ENCODE results near the gene GPR143. TPM values are rescaled to one million over a fixed set of nuclear protein-coding genes. Genes with fewer than 3 reads are reported as not detected.

The GPR143 gene
- total RNA-seq, 4 donors from 2014 or later = 3.6 to 10.6 (median 9.1) TPM

DNA sequence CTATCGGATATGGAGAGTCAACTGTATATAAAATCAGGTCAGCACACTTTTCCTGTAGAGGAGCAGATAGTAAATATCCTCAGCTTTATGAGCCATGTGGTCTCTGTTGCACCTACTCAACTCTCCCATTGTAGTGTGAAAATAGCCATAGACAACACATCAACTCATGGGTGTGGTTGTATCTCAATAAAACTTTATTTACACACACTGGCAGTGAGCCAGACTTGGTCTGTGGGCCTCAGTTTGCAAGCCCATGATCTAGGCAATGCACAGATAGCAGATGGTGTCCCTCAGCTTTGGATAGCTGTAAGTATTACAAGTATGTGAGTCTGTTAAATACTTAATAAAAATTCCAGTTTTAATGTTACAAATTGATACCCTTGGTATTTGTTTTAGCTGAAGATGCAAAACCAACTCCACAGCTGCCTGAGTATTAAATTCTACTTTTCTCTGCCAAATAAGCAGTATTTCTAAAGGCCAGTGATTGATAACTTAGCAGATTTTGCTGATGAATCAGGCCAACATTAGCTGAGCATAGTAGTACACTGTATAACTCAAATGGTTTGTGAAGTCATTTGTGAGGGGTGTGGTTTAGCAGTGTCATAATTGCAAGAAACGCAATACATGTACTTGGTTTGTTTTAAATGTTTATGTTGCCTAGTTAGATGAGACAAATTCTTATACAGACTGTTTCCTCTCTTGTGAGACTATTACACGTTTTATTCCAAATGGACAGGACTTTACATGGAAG is 87.3 kb downstream of the GPR143 start:
- Histone ChIP-seq H3K27ac (no peak overlapping the region), H3K9me3 (no peaks in the 10 kb centered on the region), H3K36me3 (no peaks in the 10 kb centered on the region), H3K4me1 (peaks cover 6% of the 10 kb centered on the region), H3K4me3 (no peak overlapping the region), H3K27me3 (no peaks in the 10 kb centered on the region)
- TF ChIP-seq POLR2AphosphoS5 (IDR thresholded peaks at IDR 0.05) (no peak), EP300 (IDR thresholded peaks at IDR 0.05) (no peak), POLR2A (IDR thresholded peaks at IDR 0.05) (no peak)
- TF ChIP-seq, protein P1, sequence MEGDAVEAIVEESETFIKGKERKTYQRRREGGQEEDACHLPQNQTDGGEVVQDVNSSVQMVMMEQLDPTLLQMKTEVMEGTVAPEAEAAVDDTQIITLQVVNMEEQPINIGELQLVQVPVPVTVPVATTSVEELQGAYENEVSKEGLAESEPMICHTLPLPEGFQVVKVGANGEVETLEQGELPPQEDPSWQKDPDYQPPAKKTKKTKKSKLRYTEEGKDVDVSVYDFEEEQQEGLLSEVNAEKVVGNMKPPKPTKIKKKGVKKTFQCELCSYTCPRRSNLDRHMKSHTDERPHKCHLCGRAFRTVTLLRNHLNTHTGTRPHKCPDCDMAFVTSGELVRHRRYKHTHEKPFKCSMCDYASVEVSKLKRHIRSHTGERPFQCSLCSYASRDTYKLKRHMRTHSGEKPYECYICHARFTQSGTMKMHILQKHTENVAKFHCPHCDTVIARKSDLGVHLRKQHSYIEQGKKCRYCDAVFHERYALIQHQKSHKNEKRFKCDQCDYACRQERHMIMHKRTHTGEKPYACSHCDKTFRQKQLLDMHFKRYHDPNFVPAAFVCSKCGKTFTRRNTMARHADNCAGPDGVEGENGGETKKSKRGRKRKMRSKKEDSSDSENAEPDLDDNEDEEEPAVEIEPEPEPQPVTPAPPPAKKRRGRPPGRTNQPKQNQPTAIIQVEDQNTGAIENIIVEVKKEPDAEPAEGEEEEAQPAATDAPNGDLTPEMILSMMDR (IDR thresholded peaks at IDR 0.05) = no peak
- DNase-seq (ENCODE audit: low spot score in 2 of 2) = no peak
- 82% methylated on average over 3 of the region's 3 CpGs for WGBS

DNA sequence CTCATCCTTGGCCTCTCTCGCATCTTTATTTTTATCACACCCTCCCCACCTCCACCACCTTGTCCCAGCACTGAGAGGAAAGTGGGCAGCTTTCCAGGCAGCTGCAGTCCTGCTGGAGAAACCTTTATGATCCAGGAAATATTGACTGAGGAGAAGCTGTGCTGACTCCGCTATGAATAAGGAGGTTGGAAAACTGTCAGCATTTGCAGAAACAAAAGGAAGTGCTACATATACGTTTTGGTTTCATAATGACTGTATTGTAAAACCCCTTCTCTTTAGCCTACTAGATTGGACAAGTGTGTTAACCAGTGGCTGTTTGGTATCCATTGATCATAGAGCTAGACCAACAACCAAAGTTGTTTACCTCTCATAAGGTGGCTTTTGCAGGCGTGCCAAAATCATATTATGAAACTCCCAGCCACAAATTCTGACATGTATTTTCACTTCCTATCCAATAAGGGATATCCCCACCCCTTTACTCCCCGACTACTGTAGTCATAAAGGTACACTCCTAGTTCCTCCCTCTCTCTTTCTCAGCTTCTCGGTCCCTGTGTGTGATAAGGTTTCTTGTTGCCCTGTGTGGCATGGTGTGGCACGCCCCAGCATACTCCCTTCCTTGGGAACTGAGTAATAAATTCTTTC is 88.4 kb downstream of the GPR143 start:
- TF ChIP-seq POLR2AphosphoS5 (IDR thresholded peaks at IDR 0.05) = no peak
- TF ChIP-seq POLR2A (IDR thresholded peaks at IDR 0.05) = no peak
- TF ChIP-seq EP300 (IDR thresholded peaks at IDR 0.05) = no peak
- TF ChIP-seq, protein P1 (IDR thresholded peaks at IDR 0.05) = no peak
- Histone ChIP-seq H3K4me1 (peaks cover 6% of the 10 kb centered on the region), H3K4me3 (no peak overlapping the region), H3K27ac (no peak overlapping the region), H3K36me3 (no peaks in the 10 kb centered on the region), H3K27me3 (no peaks in the 10 kb centered on the region), H3K9me3 (no peaks in the 10 kb centered on the region)
- 41% methylated on average over 7 of the region's 7 CpGs for WGBS
- DNase-seq (ENCODE audit: low spot score in 2 of 2) = no peak

DNA sequence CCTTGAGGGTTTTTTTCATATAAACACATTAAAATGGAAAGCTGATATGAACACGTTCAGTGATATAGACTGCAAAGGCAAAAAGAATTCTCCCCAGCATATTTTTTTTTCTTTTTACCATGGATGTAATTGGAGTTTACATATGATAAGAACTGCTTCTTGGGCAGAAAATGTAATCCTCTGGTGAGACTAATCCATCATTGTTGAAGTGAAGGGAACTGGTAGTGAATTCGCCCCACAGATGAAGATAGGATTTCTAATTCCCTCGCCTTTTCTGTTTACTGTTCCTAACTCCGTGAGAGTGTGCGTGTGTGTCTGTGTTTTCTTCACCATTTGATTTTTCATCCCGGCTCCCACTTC is 88.9 kb downstream of the GPR143 start:
- TF ChIP-seq POLR2AphosphoS5 (IDR thresholded peaks at IDR 0.05) (no peak), EP300 (IDR thresholded peaks at IDR 0.05) (no peak), POLR2A (IDR thresholded peaks at IDR 0.05) (no peak)
- TF ChIP-seq, protein P1 (IDR thresholded peaks at IDR 0.05) = no peak
- Histone ChIP-seq H3K9me3 (no peaks in the 10 kb centered on the region), H3K27ac (no peak overlapping the region), H3K36me3 (no peaks in the 10 kb centered on the region), H3K4me1 (peaks cover 6% of the 10 kb centered on the region), H3K27me3 (no peaks in the 10 kb centered on the region), H3K4me3 (no peak overlapping the region)
- 70% methylated on average over 6 of the region's 6 CpGs for WGBS
- no peak for DNase-seq (ENCODE audit: low spot score in 2 of 2)

DNA sequence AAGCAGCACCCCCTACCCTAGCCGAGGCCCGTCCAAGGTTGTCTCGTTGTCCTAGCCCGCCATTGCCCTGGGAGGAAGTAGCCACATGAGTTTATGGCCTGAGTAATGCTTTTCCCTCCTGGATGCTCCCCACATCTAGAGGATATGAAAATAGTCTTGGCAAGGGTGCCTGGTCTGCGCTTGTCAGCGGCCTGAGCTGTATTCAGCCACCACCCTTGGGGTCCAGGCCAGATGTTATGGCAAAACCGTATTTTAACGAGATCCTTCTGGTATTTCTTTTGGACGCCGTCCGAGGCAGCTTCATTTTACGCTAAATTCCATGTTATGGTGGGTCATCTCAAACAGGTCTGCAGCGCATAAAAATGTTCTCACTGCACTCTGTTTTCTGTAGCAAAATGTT is 89.3 kb downstream of the GPR143 start:
- H3K36me3 ChIP-seq = no peaks in the 10 kb centered on the region
- H3K9me3 ChIP-seq = no peaks in the 10 kb centered on the region
- H3K27ac ChIP-seq = no peak overlapping the region
- 76% methylated on average over 12 of the region's 13 CpGs for WGBS
- TF ChIP-seq POLR2A (IDR thresholded peaks at IDR 0.05) (no peak), EP300 (IDR thresholded peaks at IDR 0.05) (no peak), POLR2AphosphoS5 (IDR thresholded peaks at IDR 0.05) (no peak)
- H3K4me3 ChIP-seq = no peak overlapping the region
- peaks cover 6% of the 10 kb centered on the region for H3K4me1 ChIP-seq
- DNase-seq (ENCODE audit: low spot score in 2 of 2) = no peak
- H3K27me3 ChIP-seq = no peaks in the 10 kb centered on the region

Other genes starting within 250 kb of the GPR143 start
- gene SHROOM2, start 20.6 kb upstream of the GPR143 start, total RNA-seq = 10 to 100 TPM; 10.7 to 16.7 (median 11.8) TPM
- gene CLDN34, start 201.5 kb upstream of the GPR143 start, total RNA-seq = 1 to 10 TPM in 2 of 4 donors, not detected in 2; 1.1 to 2.3 TPM